ENCODE results near the gene VWA3A.

- TF ChIP-seq, protein P1, sequence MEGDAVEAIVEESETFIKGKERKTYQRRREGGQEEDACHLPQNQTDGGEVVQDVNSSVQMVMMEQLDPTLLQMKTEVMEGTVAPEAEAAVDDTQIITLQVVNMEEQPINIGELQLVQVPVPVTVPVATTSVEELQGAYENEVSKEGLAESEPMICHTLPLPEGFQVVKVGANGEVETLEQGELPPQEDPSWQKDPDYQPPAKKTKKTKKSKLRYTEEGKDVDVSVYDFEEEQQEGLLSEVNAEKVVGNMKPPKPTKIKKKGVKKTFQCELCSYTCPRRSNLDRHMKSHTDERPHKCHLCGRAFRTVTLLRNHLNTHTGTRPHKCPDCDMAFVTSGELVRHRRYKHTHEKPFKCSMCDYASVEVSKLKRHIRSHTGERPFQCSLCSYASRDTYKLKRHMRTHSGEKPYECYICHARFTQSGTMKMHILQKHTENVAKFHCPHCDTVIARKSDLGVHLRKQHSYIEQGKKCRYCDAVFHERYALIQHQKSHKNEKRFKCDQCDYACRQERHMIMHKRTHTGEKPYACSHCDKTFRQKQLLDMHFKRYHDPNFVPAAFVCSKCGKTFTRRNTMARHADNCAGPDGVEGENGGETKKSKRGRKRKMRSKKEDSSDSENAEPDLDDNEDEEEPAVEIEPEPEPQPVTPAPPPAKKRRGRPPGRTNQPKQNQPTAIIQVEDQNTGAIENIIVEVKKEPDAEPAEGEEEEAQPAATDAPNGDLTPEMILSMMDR (conservative IDR thresholded peaks at IDR 0.05) = no peak
- no peak for TF ChIP-seq ZFX (IDR thresholded peaks at IDR 0.05)
Measured at GRCh38 chr16:22054847-22055590, 37.3 kb upstream of the VWA3A start.
